HepG2 (cell line): Measurements from ENCODE around the gene ZKSCAN8. TPM values are rescaled to one million over a fixed set of nuclear protein-coding genes. Genes with fewer than 3 reads are reported as not detected.

ENCODE experiments used
- ARNT ChIP-seq: fragments of 450-650 bp; IDR thresholded peaks from 2 replicates; pipeline ENCODE4 v1.6.1; 2017
- CHCHD3 ChIP-seq: sonication (generic); formaldehyde crosslinking; IDR thresholded peaks from 2 replicates; pipeline ENCODE4 v1.8.0; 2022; ENCODE audit warnings: mild to moderate bottlenecking, missing genetic modification reagents, moderate library complexity
- DNMT1 ChIP-seq: sonication (generic); formaldehyde crosslinking; IDR thresholded peaks from 2 replicates; pipeline ENCODE4 v1.5.1; 2020; ENCODE audit warnings: mild to moderate bottlenecking, missing genetic modification reagents
- FOSL2 ChIP-seq: sonication (generic); formaldehyde crosslinking; IDR thresholded peaks from 2 replicates; pipeline ENCODE4 v1.4.0; 2020; ENCODE audit warnings: missing genetic modification reagents
- KDM1A ChIP-seq: IDR thresholded peaks from 2 replicates; pipeline ENCODE4 v1.6.1; 2016; ENCODE audit warnings: missing compliant biosample characterization
- KLF15 ChIP-seq: sonication (generic); formaldehyde crosslinking; IDR thresholded peaks from 2 replicates; pipeline ENCODE4 v1.8.1; 2023; ENCODE audit warnings: borderline replicate concordance, mild to moderate bottlenecking, inconsistent platforms, missing genetic modification reagents, mixed read lengths
- MAZ ChIP-seq, 2 experiments: sonication (generic) in 1 of 2; formaldehyde crosslinking in 1 of 2; IDR thresholded peaks; 2 replicates each; pipeline versions ENCODE4 v1.5.0 to v1.6.1; 2012 to 2020; ENCODE audit warnings: low read depth in 2 of 2, mild to moderate bottlenecking in 2 of 2, borderline replicate concordance in 1 of 2, improper control_type of control experiment in 1 of 2, low read length in 1 of 2, missing genetic modification reagents in 1 of 2, moderate library complexity in 1 of 2
- NFE2 ChIP-seq: sonication (generic); formaldehyde crosslinking; IDR thresholded peaks from 2 replicates; pipeline ENCODE4 v1.4.0; 2020; ENCODE audit warnings: missing genetic modification reagents
- NFIC ChIP-seq: IDR thresholded peaks from 2 replicates; pipeline ENCODE4 v1.6.1; 2012; ENCODE audit warnings: mild to moderate bottlenecking, low read length, inconsistent platforms
- PCBP1 ChIP-seq: fragments of 200-400 bp; formaldehyde crosslinking; IDR thresholded peaks from 2 replicates; pipeline ENCODE4 v1.6.1; 2017; ENCODE audit warnings: mild to moderate bottlenecking, low read depth, low read length, borderline replicate concordance
- PHF5A ChIP-seq: IDR thresholded peaks from one replicate; pipeline ENCODE4 v1.6.1; 2018; ENCODE audit warnings: low read depth, missing genetic modification reagents; ENCODE audit not compliant: unreplicated experiment
- SAP130 ChIP-seq: IDR thresholded peaks from 2 replicates; pipeline ENCODE4 v1.6.1; 2016; ENCODE audit warnings: low read depth
- SIN3A ChIP-seq: IDR thresholded peaks from 2 replicates; pipeline ENCODE4 v1.6.1; 2011; ENCODE audit warnings: low read depth, mild to moderate bottlenecking, control low read depth, low read length, borderline replicate concordance
- SOX6 ChIP-seq, 2 experiments: fragments of 450-650 bp in 1 of 2; sonication (generic) in 1 of 2; formaldehyde crosslinking in 1 of 2; IDR thresholded peaks; 2 replicates each; pipeline versions ENCODE4 v1.4.0 to v1.6.1; 2017 to 2020; ENCODE audit warnings: antibody characterized with exemption in 1 of 2, mild to moderate bottlenecking in 1 of 2, missing genetic modification reagents in 1 of 2
- TSC22D2 ChIP-seq: sonication (generic); formaldehyde crosslinking; IDR thresholded peaks from 2 replicates; pipeline ENCODE4 v1.5.1; 2020; ENCODE audit warnings: missing genetic modification reagents, mild to moderate bottlenecking, borderline replicate concordance
- YEATS4 ChIP-seq: sonication (generic); formaldehyde crosslinking; IDR thresholded peaks from 2 replicates; pipeline ENCODE4 v1.4.0; 2020; ENCODE audit warnings: missing genetic modification reagents, borderline replicate concordance
- ZMYM3 ChIP-seq: sonication (generic); formaldehyde crosslinking; IDR thresholded peaks from 2 replicates; pipeline ENCODE4 v1.5.1; 2020; ENCODE audit warnings: mild to moderate bottlenecking, missing genetic modification reagents
- ZNF589 ChIP-seq: sonication (generic); formaldehyde crosslinking; conservative IDR thresholded peaks from 2 replicates; pipeline ENCODE4 v1.8.0; 2022; ENCODE audit warnings: mild to moderate bottlenecking, moderate library complexity, missing genetic modification reagents
- ZNF615 ChIP-seq: sonication (generic); formaldehyde crosslinking; IDR thresholded peaks from 2 replicates; pipeline ENCODE4 v1.5.0; 2020; ENCODE audit warnings: mild to moderate bottlenecking, missing genetic modification reagents, borderline replicate concordance
- ZNF660 ChIP-seq: sonication (generic); formaldehyde crosslinking; IDR thresholded peaks from 2 replicates; pipeline ENCODE4 v1.5.1; 2020; ENCODE audit warnings: mild to moderate bottlenecking, low read depth, missing genetic modification reagents, borderline replicate concordance
- polyA plus RNA-seq, 8 experiments: library from polyadenylated mRNA; depleted of rRNA in 3 of 8; stranded (reverse) in 7 of 8; unstranded in 1 of 8; fragments of >200 nt; fragmentation: Illumina TruSeq in 4 of 8; extraction: Trizol in 4 of 8; gene quantifications; 2 replicates each; pipeline versions ENCODE4 v1.2.1 to v1.2.3, GENCODE V29; 2011 to 2016; ENCODE audit warnings: low read depth in 4 of 8, missing spikeins in 1 of 8, mixed read lengths in 1 of 8; ENCODE audit not compliant: insufficient read depth in 1 of 8
- total RNA-seq, 5 experiments: library from RNA; depleted of rRNA; stranded (reverse); fragments of >200 nt; fragmentation: Illumina TruSeq; extraction: Trizol; gene quantifications; 2 replicates each; pipeline ENCODE4 v1.2.3, GENCODE V29; 2016; ENCODE audit warnings: low read depth in 1 of 5
- TF ChIP-seq, protein P1 (sequence below): IDR thresholded peaks from 2 replicates; pipeline ENCODE4 v1.6.1; 2018; ENCODE audit warnings: missing genetic modification reagents, mild to moderate bottlenecking, missing compliant biosample characterization
- TF ChIP-seq, protein P2 (sequence below): sonication (generic); formaldehyde crosslinking; IDR thresholded peaks from 2 replicates; pipeline ENCODE4 v1.8.0; 2023; ENCODE audit warnings: mild to moderate bottlenecking, missing genetic modification reagents
- TF ChIP-seq, protein P3 (sequence below): sonication (generic); formaldehyde crosslinking; IDR thresholded peaks from 2 replicates; pipeline ENCODE4 v1.8.1; 2023; ENCODE audit warnings: mild to moderate bottlenecking, missing genetic modification reagents
- TF ChIP-seq, protein P4 (sequence below): sonication (generic); formaldehyde crosslinking; IDR thresholded peaks from 2 replicates; pipeline ENCODE4 v1.8.1; 2023; ENCODE audit warnings: mild to moderate bottlenecking, moderate library complexity, missing genetic modification reagents

The ZKSCAN8 gene
- total and polyA plus RNA-seq, 2 of the 13 experiments (the other 11 are each of a cell fraction or from before 2014, with no cell fraction given): 12.4 to 20.9 TPM

DNA sequence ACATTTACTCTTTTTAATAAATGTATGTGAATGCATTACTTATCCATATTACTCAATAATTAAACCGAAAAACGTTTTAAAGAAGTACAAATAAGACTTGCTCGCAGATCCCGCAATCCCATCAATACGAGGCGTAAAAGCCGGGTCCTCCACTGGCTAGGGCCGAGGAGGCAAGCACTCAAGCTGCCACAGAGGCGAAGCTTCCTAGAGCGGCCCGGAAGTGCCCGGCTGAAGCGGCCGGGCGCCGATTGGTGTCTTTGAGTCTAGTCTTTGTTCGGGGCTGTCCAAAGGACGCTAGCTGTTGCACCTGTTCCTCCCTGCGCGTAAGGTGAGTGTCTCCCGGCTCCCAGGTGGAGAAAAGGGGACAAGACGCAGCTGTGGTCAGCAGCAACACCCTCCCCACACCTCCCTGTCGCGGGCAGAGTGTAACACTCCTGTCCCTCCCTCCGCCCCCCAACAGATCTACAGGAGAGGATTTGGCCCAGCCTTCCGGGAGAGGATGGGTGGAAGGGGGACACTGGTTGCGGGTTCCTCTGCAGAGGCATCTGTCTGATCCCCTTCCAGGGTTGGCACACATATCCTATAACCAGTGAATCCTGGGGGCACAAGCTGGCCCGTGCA, 17.2 kb upstream of the ZKSCAN8 start, which contains the start of gene ZSCAN16 (continued):
- TF ChIP-seq CHCHD3 (CRISPR knock-in tag) (0 out of 2 replicates have a peak, but pooled peaks have one; percentile 33), TSC22D2 (CRISPR knock-in tag) (no peak), PCBP1 (no peak), ZNF615 (CRISPR knock-in tag) (no peak), KDM1A (CRISPR knock-in tag) (no peak), KLF15 (CRISPR knock-in tag) (peak; percentile 64; the same call in 1 of the 2 replicates), DNMT1 (CRISPR knock-in tag) (peak; percentile 88; the same call in 1 of the 2 replicates), ZNF660 (no peak), ZNF589 (CRISPR knock-in tag) (0 out of 2 replicates have a peak, but pooled peaks have one; percentile 71), SAP130 (CRISPR knock-in tag) (peak; percentile 99), YEATS4 (CRISPR knock-in tag) (peak; percentile 95), SIN3A (peak; percentile 93), MAZ (IDR thresholded peaks at IDR 0.05; ENCODE audit: borderline replicate concordance, low read depth, low read length) (no peak), MAZ (CRISPR knock-in tag; IDR thresholded peaks at IDR 0.05; ENCODE audit: low read depth) (peak; percentile 87; the same call in 1 of the 2 replicates), NFE2 (CRISPR knock-in tag) (no peak), ZMYM3 (CRISPR knock-in tag) (peak; percentile 60; the same call in 1 of the 2 replicates), SOX6 (IDR thresholded peaks at IDR 0.05) (no peak), SOX6 (CRISPR knock-in tag; IDR thresholded peaks at IDR 0.05) (peak; percentile 81), NFIC (no peak), ARNT (no peak), PHF5A (CRISPR knock-in tag) (peak; percentile 91), FOSL2 (CRISPR knock-in tag) (peak; percentile 46)
- TF ChIP-seq, protein P1, sequence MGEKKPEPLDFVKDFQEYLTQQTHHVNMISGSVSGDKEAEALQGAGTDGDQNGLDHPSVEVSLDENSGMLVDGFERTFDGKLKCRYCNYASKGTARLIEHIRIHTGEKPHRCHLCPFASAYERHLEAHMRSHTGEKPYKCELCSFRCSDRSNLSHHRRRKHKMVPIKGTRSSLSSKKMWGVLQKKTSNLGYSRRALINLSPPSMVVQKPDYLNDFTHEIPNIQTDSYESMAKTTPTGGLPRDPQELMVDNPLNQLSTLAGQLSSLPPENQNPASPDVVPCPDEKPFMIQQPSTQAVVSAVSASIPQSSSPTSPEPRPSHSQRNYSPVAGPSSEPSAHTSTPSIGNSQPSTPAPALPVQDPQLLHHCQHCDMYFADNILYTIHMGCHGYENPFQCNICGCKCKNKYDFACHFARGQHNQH (CRISPR knock-in tag): peak; percentile 99
- TF ChIP-seq, protein P2, sequence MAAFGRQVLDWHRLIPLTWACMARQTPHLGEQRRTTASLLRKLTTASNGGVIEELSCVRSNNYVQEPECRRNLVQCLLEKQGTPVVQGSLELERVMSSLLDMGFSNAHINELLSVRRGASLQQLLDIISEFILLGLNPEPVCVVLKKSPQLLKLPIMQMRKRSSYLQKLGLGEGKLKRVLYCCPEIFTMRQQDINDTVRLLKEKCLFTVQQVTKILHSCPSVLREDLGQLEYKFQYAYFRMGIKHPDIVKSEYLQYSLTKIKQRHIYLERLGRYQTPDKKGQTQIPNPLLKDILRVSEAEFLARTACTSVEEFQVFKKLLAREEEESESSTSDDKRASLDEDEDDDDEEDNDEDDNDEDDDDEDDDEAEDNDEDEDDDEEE (CRISPR knock-in tag): no peak
- TF ChIP-seq, protein P3, sequence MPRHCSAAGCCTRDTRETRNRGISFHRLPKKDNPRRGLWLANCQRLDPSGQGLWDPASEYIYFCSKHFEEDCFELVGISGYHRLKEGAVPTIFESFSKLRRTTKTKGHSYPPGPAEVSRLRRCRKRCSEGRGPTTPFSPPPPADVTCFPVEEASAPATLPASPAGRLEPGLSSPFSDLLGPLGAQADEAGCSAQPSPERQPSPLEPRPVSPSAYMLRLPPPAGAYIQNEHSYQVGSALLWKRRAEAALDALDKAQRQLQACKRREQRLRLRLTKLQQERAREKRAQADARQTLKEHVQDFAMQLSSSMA (CRISPR knock-in tag): peak; percentile 81; the same call in 1 of the 2 replicates
- TF ChIP-seq, protein P4, sequence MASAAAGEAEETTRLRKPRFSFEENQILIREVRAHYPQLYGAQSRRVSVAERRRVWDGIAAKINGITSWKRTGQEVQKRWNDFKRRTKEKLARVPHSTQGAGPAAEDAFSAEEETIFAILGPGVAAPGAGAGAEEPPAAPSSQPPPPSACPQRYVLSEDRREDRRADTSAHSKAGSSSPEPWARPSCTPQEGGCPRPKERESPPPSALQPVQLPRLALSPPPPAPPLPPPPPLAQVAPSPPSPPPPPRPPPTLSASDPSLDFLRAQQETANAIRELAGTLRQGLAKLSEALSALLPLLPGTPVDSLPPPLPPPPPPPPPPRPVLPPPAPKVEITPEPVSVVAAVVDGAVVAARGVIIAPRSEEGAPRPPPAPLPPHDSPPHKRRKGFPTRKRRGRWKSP (CRISPR knock-in tag): no peak; the same call in 1 of the 2 replicates
